Measurements from ENCODE around the gene CYTH1. TPM values are rescaled to one million over a fixed set of nuclear protein-coding genes. Genes with fewer than 3 reads are reported as not detected.
A peak's percentile ranks its signal among the peaks of the same experiment; 100 is the strongest.

CYTH1 gene
- total RNA-seq, 1 donor from 2014 or later, result 80.8 TPM

GRCh38 chr17:78777881-78778280, 4.2 kb downstream of the CYTH1 start:
- H3K27me3 Mint-ChIP-seq (ENCODE audit: low read depth), result no peaks in the 10 kb centered on the region
- no peaks in the 10 kb centered on the region for H3K36me3 Mint-ChIP-seq (ENCODE audit: low read depth)
- no peak overlapping the region for H3K4me3 Mint-ChIP-seq (ENCODE audit: unreplicated experiment)
- H3K9me3 Mint-ChIP-seq (ENCODE audit: low read depth), result no peaks in the 10 kb centered on the region
- no peak for TF ChIP-seq CTCF (IDR thresholded peaks at IDR 0.05)
- H3K4me1 Mint-ChIP-seq (ENCODE audit: low read depth), result peaks cover 48% of the 10 kb centered on the region
- DNase-seq (ENCODE audit: low spot score), result no peak
- no peak overlapping the region for H3K27ac Mint-ChIP-seq (ENCODE audit: unreplicated experiment)

- no peak for DNase-seq (ENCODE audit: low spot score)
- peaks cover 49% of the 10 kb centered on the region for H3K4me1 Mint-ChIP-seq (ENCODE audit: low read depth)
- peak overlapping the region; percentile 74 for H3K27ac Mint-ChIP-seq (ENCODE audit: unreplicated experiment)
- H3K4me3 Mint-ChIP-seq (ENCODE audit: unreplicated experiment), result no peak overlapping the region
- no peaks in the 10 kb centered on the region for H3K27me3 Mint-ChIP-seq (ENCODE audit: low read depth)
- no peak for TF ChIP-seq CTCF (IDR thresholded peaks at IDR 0.05)
- H3K9me3 Mint-ChIP-seq (ENCODE audit: low read depth), result no peaks in the 10 kb centered on the region
- no peaks in the 10 kb centered on the region for H3K36me3 Mint-ChIP-seq (ENCODE audit: low read depth)
These were observed 7.0 kb downstream of the CYTH1 start for GRCh38 chr17:78774956-78775571.

- Mint-ChIP-seq H3K27me3 (ENCODE audit: low read depth) (no peaks in the 10 kb centered on the region), H3K9me3 (ENCODE audit: low read depth) (no peaks in the 10 kb centered on the region), H3K4me3 (ENCODE audit: unreplicated experiment) (no peak overlapping the region), H3K36me3 (ENCODE audit: low read depth) (no peaks in the 10 kb centered on the region), H3K4me1 (ENCODE audit: low read depth) (peaks cover 43% of the 10 kb centered on the region), H3K27ac (ENCODE audit: unreplicated experiment) (peak overlapping the region; percentile 74)
- no peak for TF ChIP-seq CTCF (IDR thresholded peaks at IDR 0.05)
- DNase-seq (ENCODE audit: low spot score), result no peak
These were observed 7.6 kb downstream of the CYTH1 start for GRCh38 chr17:78774453-78774852.

- no peaks in the 10 kb centered on the region for H3K9me3 Mint-ChIP-seq (ENCODE audit: low read depth)
- H3K27ac Mint-ChIP-seq (ENCODE audit: unreplicated experiment), result no peak overlapping the region
- no peak for TF ChIP-seq CTCF (IDR thresholded peaks at IDR 0.05)
- no peaks in the 10 kb centered on the region for H3K27me3 Mint-ChIP-seq (ENCODE audit: low read depth)
- H3K36me3 Mint-ChIP-seq (ENCODE audit: low read depth), result no peaks in the 10 kb centered on the region
- no peak overlapping the region for H3K4me3 Mint-ChIP-seq (ENCODE audit: unreplicated experiment)
- H3K4me1 Mint-ChIP-seq (ENCODE audit: low read depth), result peaks cover 41% of the 10 kb centered on the region
- no peak for DNase-seq (ENCODE audit: low spot score)
These were observed 10.2 kb downstream of the CYTH1 start for GRCh38 chr17:78771758-78772382.

- no peak overlapping the region for H3K27ac Mint-ChIP-seq (ENCODE audit: unreplicated experiment)
- H3K36me3 Mint-ChIP-seq (ENCODE audit: low read depth), result no peaks in the 10 kb centered on the region
- TF ChIP-seq CTCF (IDR thresholded peaks at IDR 0.05), result no peak
- H3K4me1 Mint-ChIP-seq (ENCODE audit: low read depth), result peaks cover 22% of the 10 kb centered on the region
- no peak overlapping the region for H3K4me3 Mint-ChIP-seq (ENCODE audit: unreplicated experiment)
- H3K9me3 Mint-ChIP-seq (ENCODE audit: low read depth), result no peaks in the 10 kb centered on the region
- DNase-seq (ENCODE audit: low spot score), result no peak
- H3K27me3 Mint-ChIP-seq (ENCODE audit: low read depth), result no peaks in the 10 kb centered on the region
These were observed 12.8 kb downstream of the CYTH1 start for GRCh38 chr17:78769196-78769773.
